NCI-H526 treated with DMSO at 0.1 percent for 48 hours (cell line): Measurements from ENCODE around the gene HPS6.

Experiments used
- DNase-seq: peaks from one replicate; lab custom pipeline; 2025; lab: John Stamatoyannopoulos, UW

The HPS6 gene

DNA sequence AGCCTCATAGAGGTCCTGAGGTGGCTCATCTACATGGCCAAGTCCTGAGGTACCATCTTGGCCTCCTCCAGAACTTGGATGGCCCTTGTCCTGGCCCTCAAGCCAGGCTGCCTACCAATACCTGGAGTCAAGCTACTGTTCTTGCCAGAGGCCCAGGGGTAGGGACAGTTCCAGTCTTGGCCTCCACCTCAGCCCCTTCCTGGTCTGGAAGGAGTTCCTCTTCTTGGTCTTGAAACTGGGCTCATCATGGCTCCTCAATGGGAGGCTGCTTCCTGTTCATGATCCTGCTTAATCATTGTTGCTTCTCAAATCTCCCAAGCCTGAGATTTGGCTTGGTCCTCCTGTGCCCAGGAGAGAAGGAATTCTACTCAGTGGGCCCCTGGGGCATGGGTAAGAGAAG lies 3.9 kb downstream of the HPS6 start:
- DNase-seq = no peak

GRCh38 chr10:102072673-102073527 lies 7.8 kb downstream of the HPS6 start:
- peak; percentile 12 for DNase-seq

GRCh38 chr10:102083541-102083940 lies 18.4 kb downstream of the HPS6 start:
- no peak for DNase-seq

- DNase-seq = no peak
Observed at GRCh38 chr10:102085336-102085735, 20.2 kb downstream of the HPS6 start.

GRCh38 chr10:102086196-102086595 lies 21.0 kb downstream of the HPS6 start:
- DNase-seq = no peak

- DNase-seq = no peak
Observed at GRCh38 chr10:102090772-102091171, 25.6 kb downstream of the HPS6 start.

DNA sequence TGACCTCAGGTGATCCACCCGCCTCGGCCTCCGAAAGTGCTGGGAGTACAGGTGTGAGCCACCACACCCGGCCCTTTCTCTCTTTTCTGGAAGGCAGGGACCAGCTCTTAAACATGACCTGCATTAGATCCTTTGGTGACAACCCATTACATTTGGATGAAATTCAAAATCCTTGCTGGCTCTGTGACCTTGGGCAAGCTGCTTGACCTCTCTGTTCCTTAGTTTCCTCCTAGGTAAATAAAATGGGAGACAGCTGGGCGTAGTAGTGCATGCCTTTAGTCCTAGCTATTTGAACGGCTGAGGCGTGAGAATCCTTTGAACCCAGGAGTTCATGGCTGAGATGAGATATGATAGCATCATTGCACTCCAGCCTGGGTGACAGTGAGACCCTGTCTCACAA lies 31.3 kb downstream of the HPS6 start:
- DNase-seq = no peak

GRCh38 chr10:102101152-102101551 lies 36.0 kb downstream of the HPS6 start:
- DNase-seq = no peak

DNA sequence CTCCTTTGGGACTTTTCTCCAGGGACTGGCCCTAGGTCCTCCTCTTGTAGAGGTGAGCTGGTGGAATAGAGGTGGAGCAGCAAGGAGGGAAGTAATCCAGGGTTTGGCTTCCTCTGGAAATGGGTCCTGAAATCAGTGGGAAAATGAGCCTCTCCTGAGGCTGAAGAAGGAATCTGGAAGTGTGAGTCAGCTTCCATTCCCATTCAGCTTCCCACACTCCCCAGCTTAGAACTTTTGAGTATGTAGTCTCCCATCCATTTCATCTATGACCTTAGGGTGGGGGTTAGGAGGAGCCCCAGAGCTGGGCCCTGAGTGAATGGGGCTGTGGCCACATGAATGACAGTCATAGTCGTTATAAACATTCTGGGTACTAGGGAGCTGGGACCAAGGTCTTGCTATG lies 37.3 kb downstream of the HPS6 start:
- DNase-seq = no peak

GRCh38 chr10:102106998-102107397 lies 41.8 kb downstream of the HPS6 start:
- no peak for DNase-seq

- no peak for DNase-seq
Observed at GRCh38 chr10:102109166-102110116, 44.3 kb downstream of the HPS6 start.

DNA sequence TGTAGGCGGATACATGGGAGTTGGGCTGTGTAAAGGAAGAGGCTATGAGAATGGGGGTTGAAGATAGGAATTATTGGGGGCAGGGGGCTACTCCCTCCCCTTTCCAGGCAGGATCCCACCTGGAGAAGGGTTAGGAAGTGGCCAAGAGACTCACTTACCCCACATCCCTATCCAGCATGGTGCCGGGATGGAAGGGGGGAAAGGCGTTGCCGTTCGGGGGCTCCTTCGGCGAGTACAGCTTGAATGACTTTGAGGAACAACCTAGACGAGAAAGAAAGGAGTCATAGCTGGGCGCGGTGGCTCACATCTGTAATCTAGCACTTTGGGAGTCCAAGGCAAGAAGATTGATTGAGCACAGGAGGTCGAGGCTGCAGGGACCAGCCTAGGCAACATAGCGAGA lies 46.1 kb downstream of the HPS6 start:
- DNase-seq = no peak

DNA sequence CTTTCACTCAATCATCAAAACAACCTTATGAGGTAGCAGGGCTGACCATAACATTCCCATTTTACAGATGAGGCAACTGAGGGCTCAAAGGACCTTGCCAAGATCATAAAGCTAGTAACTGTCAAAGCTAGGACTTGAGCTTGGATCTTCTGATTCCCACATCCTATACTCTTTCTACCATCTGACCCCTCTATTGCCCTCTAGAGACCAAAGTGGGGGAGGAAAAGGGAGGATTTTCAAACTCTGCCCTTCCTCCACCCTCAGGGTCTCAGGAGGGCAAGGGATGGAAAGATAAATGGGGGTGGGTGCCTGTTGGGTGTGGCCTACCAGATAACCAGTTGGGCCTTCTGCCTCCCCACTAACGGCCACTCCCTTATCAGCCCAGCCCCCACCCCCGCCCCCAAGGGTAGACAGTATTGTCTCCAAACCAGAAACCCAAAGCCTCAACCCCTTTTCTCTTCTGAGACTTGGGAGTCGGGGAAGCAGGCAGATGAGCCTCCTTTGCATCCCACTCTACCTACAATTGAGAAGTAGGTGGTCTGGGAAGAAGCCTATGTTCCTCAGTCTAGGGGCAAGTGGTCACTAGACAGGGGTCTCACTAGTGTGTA lies 47.2 kb downstream of the HPS6 start:
- DNase-seq = no peak

DNA sequence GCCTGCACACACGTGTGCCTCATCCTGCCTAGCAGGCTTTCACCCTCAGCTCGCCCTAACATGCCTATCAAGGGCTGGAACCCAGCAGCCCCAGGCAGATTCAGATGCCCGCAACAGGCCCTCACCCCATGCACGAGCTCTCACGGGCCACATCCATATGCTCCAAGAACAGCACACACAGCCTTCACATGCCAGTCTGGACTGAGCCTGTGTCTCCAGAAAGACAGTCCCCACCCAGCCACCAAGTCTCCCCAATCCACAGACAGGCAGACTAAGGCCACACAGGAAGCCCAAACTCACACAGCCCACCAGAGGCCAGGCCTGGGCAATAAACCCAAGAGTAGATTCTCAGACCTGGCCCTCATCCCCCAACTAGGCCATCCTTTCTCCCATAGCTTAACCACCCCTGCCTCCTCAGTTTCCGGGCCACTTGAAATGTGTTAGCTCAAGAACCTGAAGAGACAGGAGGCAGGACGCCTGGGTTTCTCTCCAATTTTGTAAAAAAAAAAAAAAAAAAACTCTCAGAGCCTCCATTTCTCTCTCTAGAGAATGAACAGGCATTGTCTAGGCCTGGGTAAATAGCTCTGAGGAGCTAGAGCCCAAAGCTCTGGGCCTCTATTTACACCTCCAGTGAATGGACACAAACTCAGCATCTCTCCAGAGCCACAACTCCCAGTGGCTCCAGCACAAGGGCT lies 48.3 kb downstream of the HPS6 start:
- no peak for DNase-seq

DNA sequence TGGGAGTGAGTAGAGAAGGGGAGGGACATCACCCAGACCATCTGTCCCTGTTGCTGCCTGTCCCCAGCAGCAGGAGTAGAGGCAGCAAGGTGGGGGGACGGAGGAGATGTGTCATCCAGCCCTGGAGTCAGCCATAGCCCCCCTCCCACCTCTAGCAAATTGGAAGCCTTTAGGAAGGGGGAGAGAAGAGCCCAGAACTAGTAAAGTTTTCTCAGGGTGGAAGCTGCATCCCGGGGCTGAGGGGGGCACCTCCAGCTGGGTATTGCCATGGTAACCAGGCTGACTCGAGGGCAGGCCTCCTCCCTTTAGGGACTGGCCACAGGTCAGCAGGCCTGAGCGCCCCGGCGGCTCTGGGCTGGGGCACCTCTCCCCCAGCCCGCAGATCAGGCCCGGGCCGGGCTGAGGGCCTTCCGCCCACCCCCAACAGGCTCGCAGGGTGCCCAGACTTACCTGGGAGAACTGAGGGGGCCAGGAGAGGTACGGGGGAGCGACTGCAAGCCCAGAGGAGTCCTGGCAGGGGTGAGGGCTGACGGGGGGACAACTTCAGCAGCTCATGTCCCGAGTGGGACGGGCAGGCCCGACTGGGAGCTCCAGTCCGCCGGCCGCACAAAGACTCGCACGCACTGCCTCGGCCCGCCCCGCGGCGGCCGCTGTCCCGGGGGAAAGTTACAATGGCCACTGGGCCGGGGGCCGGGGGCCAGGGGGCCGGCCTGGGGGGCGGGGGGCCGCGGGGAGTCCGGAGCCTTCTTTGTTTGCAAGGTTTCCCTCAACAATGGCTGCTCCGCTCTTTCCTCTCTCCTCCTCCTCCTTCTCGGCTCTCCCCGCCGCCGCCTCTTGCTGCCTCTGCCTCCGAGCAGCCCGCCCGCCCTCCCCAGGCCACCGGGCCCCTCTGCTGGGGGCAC lies 49.1 kb downstream of the HPS6 start:
- no peak for DNase-seq

DNA sequence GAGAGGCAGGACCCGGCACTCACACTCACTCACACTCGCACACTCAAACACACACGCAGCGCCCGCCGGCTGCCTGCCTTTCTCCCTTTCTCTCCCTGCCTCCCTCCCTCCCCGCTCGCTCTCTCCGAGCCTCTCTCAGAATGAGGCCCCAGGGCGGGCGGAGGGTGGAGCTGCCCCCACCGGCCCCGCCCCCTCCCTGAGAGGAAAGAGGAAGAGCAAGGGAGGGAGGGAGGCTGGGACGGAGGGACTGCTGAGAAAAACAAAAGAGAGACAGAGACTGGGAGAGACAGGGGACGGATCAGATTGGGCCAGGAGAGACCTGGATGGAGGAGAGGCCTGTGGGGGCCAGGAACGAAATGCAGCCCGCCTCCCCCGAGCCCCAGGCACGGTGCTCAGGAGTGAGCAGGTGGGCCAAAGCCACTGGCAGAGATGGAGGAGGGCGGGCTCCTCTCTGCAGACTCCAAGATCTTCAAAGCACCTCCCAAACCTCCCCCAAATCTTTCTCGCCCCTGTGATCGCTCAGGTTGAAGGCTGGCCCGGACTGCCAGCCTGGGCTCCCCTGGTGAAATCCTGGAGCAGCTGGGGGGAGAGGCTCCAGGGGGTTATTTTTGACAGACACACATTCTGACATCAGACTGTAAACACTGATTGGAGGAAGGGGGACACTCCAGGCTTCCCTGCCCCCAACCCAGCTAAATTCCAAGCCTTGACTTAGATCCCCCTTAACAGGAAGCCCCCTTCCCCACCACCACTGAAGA lies 49.9 kb downstream of the HPS6 start:
- DNase-seq = peak; percentile 41

- DNase-seq = no peak
Observed at GRCh38 chr10:102115775-102116174, 50.6 kb downstream of the HPS6 start.

DNA sequence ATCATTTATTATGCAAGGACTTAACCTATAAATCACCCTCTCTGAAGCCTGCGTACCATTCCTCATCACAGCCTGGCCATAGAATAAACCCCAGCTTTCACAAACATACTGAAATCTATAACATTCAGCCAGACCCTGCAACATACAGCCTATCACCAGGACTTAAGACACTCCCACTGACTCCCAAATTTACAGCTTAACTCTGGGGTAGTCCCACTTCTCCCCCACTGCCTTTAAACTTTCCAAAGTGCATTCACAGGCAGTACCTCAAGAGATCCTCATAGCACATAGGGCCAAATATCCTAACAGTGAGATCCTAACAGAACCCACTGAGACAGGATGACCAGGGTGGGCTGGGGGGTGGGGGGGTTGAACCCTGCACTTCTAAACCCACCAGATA lies 51.5 kb downstream of the HPS6 start:
- no peak for DNase-seq
